Measurements from ENCODE around the gene GUCY2D.

DNA sequence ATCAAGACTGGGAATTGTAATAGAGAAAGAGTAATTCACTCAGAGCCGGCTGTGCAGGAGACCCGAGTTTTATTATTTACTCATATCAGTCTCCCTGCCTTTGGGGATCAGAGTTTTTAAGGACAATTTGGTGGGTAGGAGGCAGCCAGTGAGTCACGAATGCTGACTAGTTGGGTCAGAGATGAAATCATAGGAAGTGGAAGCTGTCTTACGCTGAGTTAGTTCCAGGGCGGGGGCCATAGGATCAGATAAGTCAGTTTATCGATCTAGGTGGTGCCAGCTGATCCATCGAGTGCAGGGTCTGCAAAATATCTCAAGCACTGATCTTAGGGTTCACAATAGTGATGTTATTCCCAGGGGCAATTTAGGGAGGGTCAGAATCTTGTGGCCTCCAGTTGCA, 20.2 kb upstream of the GUCY2D start:
- TF ChIP-seq POLR2A (IDR thresholded peaks at IDR 0.05): no peak
- TF ChIP-seq, protein P1, sequence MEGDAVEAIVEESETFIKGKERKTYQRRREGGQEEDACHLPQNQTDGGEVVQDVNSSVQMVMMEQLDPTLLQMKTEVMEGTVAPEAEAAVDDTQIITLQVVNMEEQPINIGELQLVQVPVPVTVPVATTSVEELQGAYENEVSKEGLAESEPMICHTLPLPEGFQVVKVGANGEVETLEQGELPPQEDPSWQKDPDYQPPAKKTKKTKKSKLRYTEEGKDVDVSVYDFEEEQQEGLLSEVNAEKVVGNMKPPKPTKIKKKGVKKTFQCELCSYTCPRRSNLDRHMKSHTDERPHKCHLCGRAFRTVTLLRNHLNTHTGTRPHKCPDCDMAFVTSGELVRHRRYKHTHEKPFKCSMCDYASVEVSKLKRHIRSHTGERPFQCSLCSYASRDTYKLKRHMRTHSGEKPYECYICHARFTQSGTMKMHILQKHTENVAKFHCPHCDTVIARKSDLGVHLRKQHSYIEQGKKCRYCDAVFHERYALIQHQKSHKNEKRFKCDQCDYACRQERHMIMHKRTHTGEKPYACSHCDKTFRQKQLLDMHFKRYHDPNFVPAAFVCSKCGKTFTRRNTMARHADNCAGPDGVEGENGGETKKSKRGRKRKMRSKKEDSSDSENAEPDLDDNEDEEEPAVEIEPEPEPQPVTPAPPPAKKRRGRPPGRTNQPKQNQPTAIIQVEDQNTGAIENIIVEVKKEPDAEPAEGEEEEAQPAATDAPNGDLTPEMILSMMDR (IDR thresholded peaks at IDR 0.05): no peak
- TF ChIP-seq POLR2AphosphoS5 (IDR thresholded peaks at IDR 0.05): no peak

Data from suprapubic skin (tissue), 4 donors.